SH-SY5Y (cell line): ENCODE measurements around the gene TNFRSF6B.

Source experiments
- GATA2 ChIP-seq: IDR thresholded peaks from 2 replicates; pipeline ENCODE4 v1.6.1; 2011; ENCODE audit warnings: mild to moderate bottlenecking, low read depth, low read length
- GATA3 ChIP-seq: IDR thresholded peaks from 2 replicates; pipeline ENCODE4 v1.6.1; 2011; ENCODE audit warnings: low read depth, mild to moderate bottlenecking, low read length, moderate library complexity

- TF ChIP-seq GATA2 = no peak
- no peak for TF ChIP-seq GATA3
Measured at GRCh38 chr20:63706852-63707557, 10.6 kb downstream of the TNFRSF6B start.
